ENCODE data around the gene AASS.

DNA sequence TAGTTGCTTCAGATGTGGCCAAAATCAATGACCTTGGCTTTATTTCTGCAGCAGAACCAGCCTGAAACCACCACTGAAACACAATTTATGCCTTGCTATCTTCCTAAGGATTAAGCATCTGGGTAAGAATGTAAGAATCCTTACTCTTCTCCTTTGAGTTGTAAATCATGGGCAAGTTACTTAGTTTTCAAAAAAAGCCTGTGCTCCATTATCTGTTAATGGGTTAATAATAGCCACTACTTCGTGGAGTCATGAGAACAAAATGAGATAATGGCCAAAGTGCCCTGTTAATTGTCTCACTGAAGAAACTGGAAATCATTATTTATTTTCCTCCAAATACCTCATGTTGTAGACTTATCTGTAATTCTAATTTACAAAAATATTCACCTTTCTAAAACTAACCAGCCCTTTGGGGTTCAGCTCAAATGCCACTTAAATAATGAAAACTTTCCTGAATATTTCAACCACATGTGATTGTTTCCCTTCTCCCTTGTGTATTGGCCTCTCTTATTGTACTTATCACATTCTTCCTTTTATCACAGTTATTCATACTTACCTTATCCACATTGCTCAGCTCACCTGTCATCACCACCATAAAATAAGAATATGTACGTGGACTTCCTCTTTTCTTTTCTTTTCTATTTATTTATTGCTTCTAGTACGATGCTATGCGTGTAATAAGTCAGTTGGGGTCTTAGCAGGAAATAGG is 2.0 kb upstream of the AASS start:
- TF ChIP-seq CTCF (IDR thresholded peaks at IDR 0.05) (no peak), POLR2A (IDR thresholded peaks at IDR 0.05) (no peak)
